CD4-positive, alpha-beta T cell treated with Interleukin-17A for 4 hours (primary cell): Measurements from ENCODE around the gene KCNT1.
"Not testable (repeated sequence)": the region's sequence is repeated elsewhere in the genome, so short reads cannot be mapped to it uniquely, and the experiment has no call there.

ENCODE experiments used
- DNase-seq: peaks from one replicate; pipeline ENCODE4 v3.0.0-alpha.2; 2020; ENCODE audit warnings: mixed read lengths

Gene KCNT1

GRCh38 chr9:135701959-135702721 is at the start of gene KCNT1:
Gene KCNT1, plus strand, starts transcription at chr9:135702185. Its CDS starts 74 bp downstream, at chr9:135702259.
- DNase-seq: peak; percentile 63

- DNase-seq: no peak
Measured at GRCh38 chr9:135655317-135655716, 46.7 kb upstream of the KCNT1 start.

- DNase-seq: no peak
Measured at GRCh38 chr9:135657416-135657815, 44.6 kb upstream of the KCNT1 start.

- no peak for DNase-seq
Measured at GRCh38 chr9:135659252-135659651, 42.7 kb upstream of the KCNT1 start.

- no peak for DNase-seq
Measured at GRCh38 chr9:135660407-135660806, 41.6 kb upstream of the KCNT1 start.

- DNase-seq: no peak
Measured at GRCh38 chr9:135661816-135662560, 40.0 kb upstream of the KCNT1 start.

GRCh38 chr9:135662758-135663450 is 39.1 kb upstream of the KCNT1 start, which contains the start of gene LCN9:
Gene LCN9, plus strand, starts transcription at chr9:135663309. Its CDS starts 13 bp downstream, at chr9:135663322.
- no peak for DNase-seq

GRCh38 chr9:135663451-135663770 is 38.6 kb upstream of the KCNT1 start:
- no peak for DNase-seq

- DNase-seq: no peak
Measured at GRCh38 chr9:135663857-135664256, 38.1 kb upstream of the KCNT1 start.

- no peak for DNase-seq
Measured at GRCh38 chr9:135664266-135664665, 37.7 kb upstream of the KCNT1 start.

- DNase-seq: no peak
Measured at GRCh38 chr9:135664801-135665794, 36.9 kb upstream of the KCNT1 start.

- DNase-seq: no peak
Measured at GRCh38 chr9:135665795-135666189, 36.2 kb upstream of the KCNT1 start.

- DNase-seq: no peak
Measured at GRCh38 chr9:135666534-135667462, 35.2 kb upstream of the KCNT1 start.

- DNase-seq: no peak
Measured at GRCh38 chr9:135667463-135668001, 34.5 kb upstream of the KCNT1 start.

GRCh38 chr9:135669018-135669417 is 33.0 kb upstream of the KCNT1 start:
- not testable (repeated sequence) for DNase-seq

GRCh38 chr9:135669616-135670285 is 32.2 kb upstream of the KCNT1 start:
- no peak for DNase-seq

GRCh38 chr9:135670721-135671590 is 31.0 kb upstream of the KCNT1 start:
- DNase-seq: no peak

GRCh38 chr9:135671591-135672041 is 30.4 kb upstream of the KCNT1 start:
- DNase-seq: no peak

GRCh38 chr9:135672786-135673185 is 29.2 kb upstream of the KCNT1 start:
- not testable (repeated sequence) for DNase-seq
